K562 (cell line): ENCODE results near the gene ME3. TPM values are rescaled to one million over a fixed set of nuclear protein-coding genes. Genes with fewer than 3 reads are reported as not detected.
A peak's percentile ranks its signal among the peaks of the same experiment; 100 is the strongest.

ENCODE experiments used
- ATF1 ChIP-seq, 2 experiments: fragments of 450-650 bp in 1 of 2; IDR thresholded peaks; 2 replicates each; pipeline ENCODE4 v1.6.1; 2016; ENCODE audit warnings: missing compliant biosample characterization in 1 of 2, missing genetic modification characterization in 1 of 2
- ATF3 ChIP-seq, 2 experiments: fragments of 450-650 bp in 1 of 2; sonication (generic) in 1 of 2; formaldehyde crosslinking in 1 of 2; IDR thresholded peaks in 1 of 2; conservative IDR thresholded peaks in 1 of 2; 2 replicates each; pipeline versions ENCODE4 v1.6.1 to v1.8.1; 2016 to 2023; ENCODE audit warnings: mild to moderate bottlenecking in 2 of 2, moderate library complexity in 2 of 2, inconsistent platforms in 1 of 2, missing genetic modification reagents in 1 of 2
- CBFA2T3 ChIP-seq: fragments of 450-650 bp; IDR thresholded peaks from 2 replicates; pipeline ENCODE4 v1.6.1; 2017
- CREB3L1 ChIP-seq: fragments of 450-650 bp; IDR thresholded peaks from 2 replicates; pipeline ENCODE4 v1.6.1; 2014; ENCODE audit warnings: low read depth, mild to moderate bottlenecking, moderate library complexity, borderline replicate concordance
- CTCF ChIP-seq, 3 experiments: IDR thresholded peaks in 2 of 3; conservative IDR thresholded peaks in 1 of 3; 2 replicates each; pipeline ENCODE4 v1.5.1; 2011 to 2012; ENCODE audit warnings: low read length in 3 of 3, mild to moderate bottlenecking in 3 of 3, control low read depth in 2 of 3, improper control_type of control experiment in 1 of 3, inconsistent platforms in 1 of 3, low read depth in 1 of 3, mixed read lengths in 1 of 3, moderate library complexity in 1 of 3; ENCODE audit not compliant: insufficient read depth in 2 of 3
- EP400 ChIP-seq: fragments of 450-650 bp; IDR thresholded peaks from 2 replicates; pipeline ENCODE4 v1.6.1; 2017; ENCODE audit warnings: antibody characterized with exemption, mild to moderate bottlenecking, moderate library complexity
- FOSL1 ChIP-seq: fragments of 200-800 bp; sonication (Bioruptor generic); conservative IDR thresholded peaks from 2 replicates; pipeline ENCODE4 v1.6.1; 2016; ENCODE audit warnings: missing genetic modification characterization, missing compliant biosample characterization
- HMBOX1 ChIP-seq: sonication (generic); IDR thresholded peaks from 2 replicates; pipeline ENCODE4 v1.6.1; 2016
- KDM2B ChIP-seq: fragments of 250-450 bp; sonication (Bioruptor Pico); IDR thresholded peaks from 2 replicates; pipeline ENCODE4 v1.8.0; 2021; ENCODE audit warnings: mild to moderate bottlenecking, moderate library complexity
- MAFK ChIP-seq: IDR thresholded peaks from 2 replicates; pipeline ENCODE4 v1.6.1; 2011; ENCODE audit warnings: low read length, improper control_type of control experiment
- MCM3 ChIP-seq: fragments of 450-650 bp; IDR thresholded peaks from 2 replicates; pipeline ENCODE4 v1.6.1; 2016
- PBX2 ChIP-seq, 2 experiments: IDR thresholded peaks in 1 of 2; conservative IDR thresholded peaks in 1 of 2; 2 replicates each; pipeline ENCODE4 v1.6.1; 2016; ENCODE audit warnings: low read depth in 2 of 2, mild to moderate bottlenecking in 1 of 2, missing compliant biosample characterization in 1 of 2, missing genetic modification characterization in 1 of 2, moderate library complexity in 1 of 2
- POLR2B ChIP-seq: fragments of 450-650 bp; IDR thresholded peaks from 2 replicates; pipeline ENCODE4 v1.6.1; 2018; ENCODE audit warnings: low read depth; ENCODE audit not compliant: partially characterized antibody
- SMAD1 ChIP-seq: fragments of 150-350 bp; IDR thresholded peaks from 2 replicates; pipeline ENCODE4 v1.6.1; 2014; ENCODE audit warnings: low read length, low read depth; ENCODE audit not compliant: partially characterized antibody
- SMARCA4 ChIP-seq: fragments of 450-650 bp; IDR thresholded peaks from 2 replicates; pipeline ENCODE4 v1.6.1; 2016
- SMARCE1 ChIP-seq: fragments of 450-650 bp; IDR thresholded peaks from 2 replicates; pipeline ENCODE4 v1.7.1; 2016; ENCODE audit warnings: mild to moderate bottlenecking
- SNIP1 ChIP-seq: fragments of 450-650 bp; IDR thresholded peaks from 2 replicates; pipeline ENCODE4 v1.7.1; 2017; ENCODE audit warnings: low read depth, mild to moderate bottlenecking
- SOX6 ChIP-seq: fragments of 450-650 bp; IDR thresholded peaks from 2 replicates; pipeline ENCODE4 v1.6.1; 2014; ENCODE audit warnings: mild to moderate bottlenecking
- ZBTB7A ChIP-seq: IDR thresholded peaks from 2 replicates; pipeline ENCODE4 v1.6.1; 2011; ENCODE audit warnings: low read depth, mild to moderate bottlenecking, low read length, moderate library complexity, borderline replicate concordance; ENCODE audit not compliant: control insufficient read depth
- ZKSCAN3 ChIP-seq: fragments of 250-450 bp; sonication (Bioruptor Pico); IDR thresholded peaks from 2 replicates; pipeline ENCODE4 v1.4.0; 2020
- polyA plus RNA-seq, 8 experiments: library from polyadenylated mRNA; depleted of rRNA in 4 of 8; stranded (reverse) in 5 of 8; unstranded in 3 of 8; fragments of >200 nt; fragmentation: Nextera tagmentation in 2 of 8; fragmentation: Illumina TruSeq in 1 of 8; extraction: Ambion mirVana in 2 of 8; extraction: Trizol in 1 of 8; gene quantifications; 2 replicates each; pipeline versions ENCODE4 v1.2.1 to v1.2.3, GENCODE V29; 2011 to 2014; ENCODE audit warnings: inconsistent platforms in 1 of 8, missing spikeins in 1 of 8
- total RNA-seq, 7 experiments: library from RNA; depleted of rRNA in 6 of 7; stranded (reverse); fragments of >200 nt in 6 of 7; fragmentation: Illumina TruSeq in 2 of 7; extraction: Trizol in 2 of 7; gene quantifications; 2 replicates each; pipeline versions ENCODE4 v1.2.1 to v1.2.3, GENCODE V29; 2011 to 2021; ENCODE audit warnings: low replicate concordance in 1 of 7

ME3 gene
- total and polyA plus RNA-seq, 9 of the 15 experiments (the other 6 are each of a cell fraction or from before 2014, with no cell fraction given), result not detected

- no peak for TF ChIP-seq MAFK
- peak; percentile 69 for TF ChIP-seq SMARCA4
- no peak for TF ChIP-seq MCM3
- peak; percentile 79 for TF ChIP-seq SOX6
- TF ChIP-seq POLR2B, result no peak
- TF ChIP-seq PBX2 (CRISPR knock-in tag; IDR thresholded peaks at IDR 0.05; ENCODE audit: low read depth), result no peak
- 0 out of 2 replicates have a peak, but pooled peaks have one; percentile 36 for TF ChIP-seq PBX2 (tag; conservative IDR thresholded peaks at IDR 0.05; ENCODE audit: low read depth)
- no peak for TF ChIP-seq ATF1 (CRISPR knock-in tag; IDR thresholded peaks at IDR 0.05)
- 0 out of 2 replicates have a peak, but pooled peaks have one; percentile 19 for TF ChIP-seq ATF1 (tag; IDR thresholded peaks at IDR 0.05)
- no peak for TF ChIP-seq ZKSCAN3
- TF ChIP-seq ATF3 (IDR thresholded peaks at IDR 0.05), result peak; percentile 93
- no peak; the same call in 1 of the 2 replicates for TF ChIP-seq ATF3 (CRISPR knock-in tag; conservative IDR thresholded peaks at IDR 0.05)
- peak; percentile 93 for TF ChIP-seq FOSL1 (tag)
- TF ChIP-seq EP400, result no peak
- peak; percentile 45; the same call in 1 of the 2 replicates for TF ChIP-seq CBFA2T3
- TF ChIP-seq KDM2B (CRISPR knock-in tag), result no peak
- TF ChIP-seq CTCF (IDR thresholded peaks at IDR 0.05 in 2 of 3, conservative IDR thresholded peaks at IDR 0.05 in 1 of 3; ENCODE audit: insufficient read depth in 2 of 3, low read depth in 1 of 3, low read length in 3 of 3), result no peak
- peak; percentile 94 for TF ChIP-seq SMAD1
- TF ChIP-seq SMARCE1, result peak; percentile 81
- TF ChIP-seq ZBTB7A, result peak; percentile 71; the same call in 1 of the 2 replicates
- peak; percentile 84 for TF ChIP-seq HMBOX1
- TF ChIP-seq SNIP1, result no peak
- no peak for TF ChIP-seq CREB3L1
Measured at GRCh38 chr11:86592659-86593451, 79.6 kb downstream of the ME3 start (continued).
